ENCODE data around the gene NUDCD2. TPM values are rescaled to one million over a fixed set of nuclear protein-coding genes. Genes with fewer than 3 reads are reported as not detected.

The NUDCD2 gene
- total and polyA plus RNA-seq, 9 of the 15 experiments (the other 6 are each of a cell fraction or from before 2014, with no cell fraction given): 14.6 to 76.9 (median 32.5) TPM

DNA sequence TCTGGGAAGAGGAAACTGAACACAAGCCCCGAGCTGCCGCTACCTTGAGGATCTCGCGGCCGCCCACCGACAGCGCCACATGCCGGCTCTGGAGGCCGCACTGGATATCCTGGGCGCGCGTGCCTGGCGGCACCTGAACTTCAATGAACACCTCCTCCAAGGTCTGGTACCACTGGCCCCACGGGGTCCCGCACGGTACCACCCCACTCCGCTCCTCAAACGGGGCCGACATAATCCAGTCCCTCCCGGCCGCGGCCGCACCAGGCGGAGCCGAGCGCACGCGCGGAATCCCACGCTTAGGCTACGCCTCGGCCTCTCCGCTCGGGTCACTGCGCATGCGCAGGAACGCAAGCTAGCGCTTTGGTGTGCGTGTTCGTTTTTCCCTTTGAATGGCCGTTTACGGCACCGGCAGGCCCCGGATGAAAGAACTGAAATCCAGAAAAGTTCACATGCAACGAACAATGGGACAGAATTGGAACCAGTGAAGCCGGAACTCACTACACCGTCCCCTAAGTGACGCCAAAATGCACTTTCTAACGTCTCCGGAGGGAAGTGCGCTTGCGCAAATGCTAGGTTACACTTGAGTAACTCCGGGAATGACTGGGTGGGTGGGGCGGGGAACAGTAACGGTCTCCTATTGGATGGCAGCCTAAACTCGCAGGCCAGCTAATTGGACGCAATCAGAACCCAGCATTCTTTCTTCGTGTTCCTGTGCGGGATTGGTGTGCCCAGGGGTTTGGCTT, at the start of gene NUDCD2 (continued):
- no peak for TF ChIP-seq ZKSCAN8 (CRISPR knock-in tag; IDR thresholded peaks at IDR 0.05)
- TF ChIP-seq HINFP (tag; conservative IDR thresholded peaks at IDR 0.05; ENCODE audit: low read depth): no peak
- TF ChIP-seq CBX3 (IDR thresholded peaks at IDR 0.05; ENCODE audit: borderline replicate concordance in 1 of 2, low read length in 2 of 2): peak in 1 of 2 experiments; percentile 60; a peak in 1 of 3 replicates
- no peak for TF ChIP-seq EWSR1 (IDR thresholded peaks at IDR 0.05; ENCODE audit: borderline replicate concordance, low read depth, partially characterized antibody)
- peak; percentile 92 for TF ChIP-seq L3MBTL2 (IDR thresholded peaks at IDR 0.05)
- TF ChIP-seq ZNF134 (CRISPR knock-in tag; conservative IDR thresholded peaks at IDR 0.05): no peak
- TF ChIP-seq MTF1 (CRISPR knock-in tag; IDR thresholded peaks at IDR 0.05; ENCODE audit: borderline replicate concordance): no peak
- TF ChIP-seq, protein P1, sequence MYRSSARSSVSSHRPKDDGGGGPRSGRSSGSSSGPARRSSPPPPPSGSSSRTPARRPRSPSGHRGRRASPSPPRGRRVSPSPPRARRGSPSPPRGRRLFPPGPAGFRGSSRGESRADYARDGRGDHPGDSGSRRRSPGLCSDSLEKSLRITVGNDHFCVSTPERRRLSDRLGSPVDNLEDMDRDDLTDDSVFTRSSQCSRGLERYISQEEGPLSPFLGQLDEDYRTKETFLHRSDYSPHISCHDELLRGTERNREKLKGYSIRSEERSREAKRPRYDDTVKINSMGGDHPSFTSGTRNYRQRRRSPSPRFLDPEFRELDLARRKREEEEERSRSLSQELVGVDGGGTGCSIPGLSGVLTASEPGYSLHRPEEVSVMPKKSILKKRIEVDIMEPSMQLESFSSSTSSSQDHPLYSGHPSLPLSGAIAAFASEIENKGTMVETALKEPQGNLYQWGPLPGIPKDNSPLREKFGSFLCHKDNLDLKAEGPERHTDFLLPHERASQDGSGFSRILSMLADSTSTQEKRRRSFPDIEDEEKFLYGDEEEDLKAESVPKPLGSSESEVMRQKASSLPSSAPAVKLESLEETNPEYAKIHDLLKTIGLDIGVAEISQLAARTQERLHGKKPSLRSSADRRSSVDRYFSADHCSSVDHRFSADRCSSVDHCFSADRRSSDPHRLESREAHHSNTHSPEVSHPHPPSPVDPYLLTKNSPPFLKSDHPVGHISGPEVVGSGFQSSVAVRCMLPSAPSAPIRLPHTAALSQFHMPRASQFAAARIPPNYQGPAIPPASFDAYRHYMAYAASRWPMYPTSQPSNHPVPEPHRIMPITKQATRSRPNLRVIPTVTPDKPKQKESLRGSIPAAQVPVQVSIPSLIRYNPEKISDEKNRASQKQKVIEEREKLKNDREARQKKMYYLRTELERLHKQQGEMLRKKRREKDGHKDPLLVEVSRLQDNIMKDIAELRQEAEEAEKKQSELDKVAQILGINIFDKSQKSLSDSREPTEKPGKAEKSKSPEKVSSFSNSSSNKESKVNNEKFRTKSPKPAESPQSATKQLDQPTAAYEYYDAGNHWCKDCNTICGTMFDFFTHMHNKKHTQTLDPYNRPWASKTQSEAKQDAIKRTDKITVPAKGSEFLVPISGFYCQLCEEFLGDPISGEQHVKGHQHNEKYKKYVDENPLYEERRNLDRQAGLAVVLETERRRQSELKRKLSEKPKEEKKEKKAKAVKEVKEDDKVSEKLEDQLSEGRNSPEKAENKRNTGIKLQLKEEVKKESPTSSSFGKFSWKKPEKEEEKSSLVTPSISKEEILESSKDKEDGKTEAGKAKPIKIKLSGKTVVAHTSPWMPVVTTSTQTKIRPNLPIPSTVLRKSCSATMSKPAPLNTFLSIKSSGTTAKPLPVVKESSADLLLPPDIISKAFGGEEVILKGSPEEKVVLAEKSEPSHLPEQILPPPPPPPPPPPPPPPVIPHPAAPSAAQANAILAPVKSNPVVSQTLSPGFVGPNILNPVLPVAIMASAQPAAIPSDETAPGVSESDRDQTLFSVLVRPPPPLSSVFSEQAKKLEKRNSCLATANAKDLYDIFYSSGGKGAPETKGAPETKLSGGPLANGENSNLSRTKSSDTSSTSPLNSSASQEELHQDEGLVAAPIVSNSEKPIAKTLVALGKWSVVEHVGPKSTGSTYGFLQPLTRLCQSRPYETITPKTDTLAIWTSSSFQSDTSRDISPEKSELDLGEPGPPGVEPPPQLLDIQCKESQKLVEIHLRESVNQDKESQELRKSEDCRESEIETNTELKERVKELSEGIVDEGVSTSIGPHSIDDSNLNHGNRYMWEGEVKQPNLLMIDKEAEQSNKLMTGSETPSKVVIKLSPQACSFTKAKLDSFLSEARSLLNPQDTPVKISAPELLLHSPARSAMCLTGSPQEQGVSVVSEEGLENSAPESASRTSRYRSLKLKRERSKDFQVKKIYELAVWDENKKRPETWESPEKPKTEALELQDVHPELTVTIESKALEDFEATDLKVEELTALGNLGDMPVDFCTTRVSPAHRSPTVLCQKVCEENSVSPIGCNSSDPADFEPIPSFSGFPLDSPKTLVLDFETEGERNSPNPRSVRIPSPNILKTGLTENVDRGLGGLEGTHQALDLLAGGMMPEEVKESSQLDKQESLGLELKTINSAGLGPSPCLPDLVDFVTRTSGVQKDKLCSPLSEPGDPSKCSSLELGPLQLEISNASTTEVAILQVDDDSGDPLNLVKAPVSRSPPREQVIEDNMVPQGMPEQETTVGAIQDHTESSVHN (IDR thresholded peaks at IDR 0.05; ENCODE audit: borderline replicate concordance in 1 of 2, low read depth in 1 of 2): no peak
- TF ChIP-seq RFX7 (CRISPR knock-in tag; IDR thresholded peaks at IDR 0.05): no peak
- no peak for TF ChIP-seq ZNF184 (CRISPR knock-in tag; IDR thresholded peaks at IDR 0.05)
- no peak for TF ChIP-seq FOXJ3 (CRISPR knock-in tag; IDR thresholded peaks at IDR 0.05)
- no peak for TF ChIP-seq SAFB2 (IDR thresholded peaks at IDR 0.05; ENCODE audit: borderline replicate concordance, low read depth, low read length, severe bottlenecking)
- TF ChIP-seq, protein P2, sequence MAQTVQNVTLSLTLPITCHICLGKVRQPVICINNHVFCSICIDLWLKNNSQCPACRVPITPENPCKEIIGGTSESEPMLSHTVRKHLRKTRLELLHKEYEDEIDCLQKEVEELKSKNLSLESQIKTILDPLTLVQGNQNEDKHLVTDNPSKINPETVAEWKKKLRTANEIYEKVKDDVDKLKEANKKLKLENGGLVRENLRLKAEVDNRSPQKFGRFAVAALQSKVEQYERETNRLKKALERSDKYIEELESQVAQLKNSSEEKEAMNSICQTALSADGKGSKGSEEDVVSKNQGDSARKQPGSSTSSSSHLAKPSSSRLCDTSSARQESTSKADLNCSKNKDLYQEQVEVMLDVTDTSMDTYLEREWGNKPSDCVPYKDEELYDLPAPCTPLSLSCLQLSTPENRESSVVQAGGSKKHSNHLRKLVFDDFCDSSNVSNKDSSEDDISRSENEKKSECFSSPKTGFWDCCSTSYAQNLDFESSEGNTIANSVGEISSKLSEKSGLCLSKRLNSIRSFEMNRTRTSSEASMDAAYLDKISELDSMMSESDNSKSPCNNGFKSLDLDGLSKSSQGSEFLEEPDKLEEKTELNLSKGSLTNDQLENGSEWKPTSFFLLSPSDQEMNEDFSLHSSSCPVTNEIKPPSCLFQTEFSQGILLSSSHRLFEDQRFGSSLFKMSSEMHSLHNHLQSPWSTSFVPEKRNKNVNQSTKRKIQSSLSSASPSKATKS (CRISPR knock-in tag; IDR thresholded peaks at IDR 0.05): no peak

Measured in K562 (cell line).